NK-92 treated with Interleukin-12 subunit alpha and Interleukin-12 subunit beta, amount 100 ng/mL, for 24 hours (cell line): ENCODE data around the gene LRRC8C.
A peak's percentile ranks its signal among the peaks of the same experiment; 100 is the strongest.

Source experiments
- DNase-seq: peaks from one replicate; lab custom pipeline; 2025; lab: John Stamatoyannopoulos, UW

Gene LRRC8C

DNA sequence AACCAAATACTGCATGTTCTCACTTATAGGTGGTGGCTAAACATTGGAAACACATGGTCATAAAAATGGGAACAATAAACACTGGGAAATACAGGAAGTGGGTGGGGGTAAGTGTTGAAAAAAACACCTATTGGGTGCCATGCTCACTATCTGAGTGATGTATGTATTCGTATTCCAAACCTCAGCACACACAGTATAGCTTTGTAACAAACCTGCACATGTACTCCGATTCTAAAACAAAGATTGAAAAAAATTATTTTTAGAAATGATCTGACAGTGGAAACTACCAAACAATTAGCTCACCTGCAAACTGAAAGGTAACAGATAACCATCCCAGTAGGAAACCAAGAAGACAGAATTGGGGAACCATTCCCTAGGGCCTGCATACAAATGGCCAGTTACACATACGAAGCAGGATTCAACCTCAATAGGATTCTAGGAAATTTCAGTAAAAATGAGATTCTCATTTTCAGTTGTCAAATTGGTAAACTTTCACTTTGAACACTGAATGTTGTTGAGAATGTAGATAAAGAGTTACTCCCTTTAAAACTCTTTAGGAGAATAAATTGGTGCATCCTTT is 99.8 kb downstream of the LRRC8C start:
- DNase-seq = no peak

DNA sequence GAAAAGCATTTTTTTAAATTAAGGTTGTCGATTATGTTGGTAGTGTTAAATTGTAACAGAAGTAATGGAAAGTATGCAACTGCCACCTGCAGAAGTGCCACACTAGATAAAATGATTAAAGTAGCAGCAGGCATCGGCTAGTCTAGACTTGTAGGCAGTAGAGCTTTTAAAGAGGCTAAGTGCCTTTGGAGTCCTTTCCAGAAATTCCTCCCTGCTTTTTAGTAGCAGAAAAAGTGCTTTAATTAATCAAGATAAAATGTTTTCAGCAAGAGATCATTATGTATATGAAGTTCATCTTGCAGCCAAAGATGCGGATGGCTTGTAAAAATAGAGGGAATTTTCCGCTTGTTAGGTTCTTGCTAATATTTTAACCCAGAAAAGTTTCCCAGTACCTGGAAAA is 100.8 kb downstream of the LRRC8C start:
- no peak for DNase-seq

GRCh38 chr1:89734442-89734841 is 101.5 kb downstream of the LRRC8C start:
- DNase-seq = no peak

DNA sequence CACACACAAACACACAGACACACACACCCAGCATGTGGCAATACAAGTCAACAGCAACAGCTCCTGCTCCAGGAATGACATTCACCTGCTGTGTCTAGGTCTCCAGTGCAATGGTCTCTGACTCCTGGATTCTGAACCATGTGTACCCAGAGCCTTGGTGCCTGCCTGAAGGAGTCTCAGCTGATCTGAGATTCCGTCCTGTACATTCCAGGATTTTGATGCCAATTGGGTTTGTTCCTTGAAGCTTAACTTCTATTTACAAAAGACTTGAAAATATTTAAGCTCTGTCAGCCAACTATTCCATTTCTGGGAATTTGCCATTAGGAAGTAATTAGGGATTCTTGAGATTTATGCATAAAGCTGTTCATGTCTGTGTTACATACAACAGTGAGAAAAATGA is 102.6 kb downstream of the LRRC8C start:
- DNase-seq = no peak

DNA sequence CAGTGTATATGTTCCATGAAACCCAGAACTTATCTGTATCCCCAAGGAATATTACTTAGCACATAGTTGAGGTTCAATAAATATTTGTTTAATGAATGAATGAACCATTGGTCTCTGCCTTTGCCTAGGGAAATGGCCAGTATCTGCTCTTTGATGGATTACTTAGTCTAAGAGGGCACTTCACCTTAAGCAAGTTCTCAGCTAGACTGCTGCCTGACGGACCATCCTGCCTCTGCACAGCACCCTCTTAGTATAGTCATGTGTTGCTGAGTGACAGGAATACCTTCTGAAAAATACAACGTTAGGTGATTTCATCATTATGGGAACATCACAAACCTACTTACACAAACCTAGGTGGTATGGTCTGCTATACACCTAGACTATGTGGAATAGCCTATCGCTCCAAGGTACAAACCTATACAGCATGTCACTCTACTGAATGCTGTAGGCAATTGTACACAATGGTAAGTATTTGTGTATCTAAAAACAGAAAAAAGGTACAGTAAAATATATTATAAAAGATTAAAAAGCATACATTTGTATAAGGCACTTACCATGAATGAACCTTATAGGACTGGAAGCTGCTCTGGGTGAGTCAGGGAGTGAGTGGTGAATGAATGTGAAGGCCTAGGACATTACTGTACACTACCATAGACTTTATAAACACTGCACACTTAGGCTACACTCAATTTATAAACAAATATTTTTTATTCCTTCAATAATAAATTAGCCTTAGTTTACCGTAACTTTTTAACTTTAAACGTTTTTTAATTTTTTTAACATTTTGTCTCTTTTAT is 104.2 kb downstream of the LRRC8C start:
- no peak for DNase-seq

DNA sequence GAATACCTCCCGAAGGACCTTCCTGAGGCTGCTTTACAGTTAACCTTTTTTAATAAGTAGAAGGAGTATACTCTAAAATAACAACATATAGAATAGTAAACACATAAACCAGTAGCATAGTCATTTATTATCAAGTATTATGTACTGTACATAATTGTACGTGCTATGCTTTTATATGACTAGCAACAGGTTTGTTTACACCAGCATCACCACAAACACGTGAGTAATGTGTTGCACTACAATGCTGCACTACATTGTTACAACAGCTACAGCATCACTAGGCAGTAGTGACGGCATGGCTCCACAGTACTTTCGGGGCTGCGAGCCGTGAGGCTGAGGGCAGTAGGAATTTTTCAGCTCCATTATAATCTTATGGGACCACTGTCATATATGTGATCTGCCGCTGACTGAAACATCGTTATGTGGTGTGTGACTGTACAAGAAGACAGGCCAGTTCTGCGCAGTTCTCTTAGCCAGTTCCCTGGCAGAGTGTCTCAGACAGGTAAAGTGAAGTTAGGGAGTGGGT is 105.1 kb downstream of the LRRC8C start:
- DNase-seq = no peak

DNA sequence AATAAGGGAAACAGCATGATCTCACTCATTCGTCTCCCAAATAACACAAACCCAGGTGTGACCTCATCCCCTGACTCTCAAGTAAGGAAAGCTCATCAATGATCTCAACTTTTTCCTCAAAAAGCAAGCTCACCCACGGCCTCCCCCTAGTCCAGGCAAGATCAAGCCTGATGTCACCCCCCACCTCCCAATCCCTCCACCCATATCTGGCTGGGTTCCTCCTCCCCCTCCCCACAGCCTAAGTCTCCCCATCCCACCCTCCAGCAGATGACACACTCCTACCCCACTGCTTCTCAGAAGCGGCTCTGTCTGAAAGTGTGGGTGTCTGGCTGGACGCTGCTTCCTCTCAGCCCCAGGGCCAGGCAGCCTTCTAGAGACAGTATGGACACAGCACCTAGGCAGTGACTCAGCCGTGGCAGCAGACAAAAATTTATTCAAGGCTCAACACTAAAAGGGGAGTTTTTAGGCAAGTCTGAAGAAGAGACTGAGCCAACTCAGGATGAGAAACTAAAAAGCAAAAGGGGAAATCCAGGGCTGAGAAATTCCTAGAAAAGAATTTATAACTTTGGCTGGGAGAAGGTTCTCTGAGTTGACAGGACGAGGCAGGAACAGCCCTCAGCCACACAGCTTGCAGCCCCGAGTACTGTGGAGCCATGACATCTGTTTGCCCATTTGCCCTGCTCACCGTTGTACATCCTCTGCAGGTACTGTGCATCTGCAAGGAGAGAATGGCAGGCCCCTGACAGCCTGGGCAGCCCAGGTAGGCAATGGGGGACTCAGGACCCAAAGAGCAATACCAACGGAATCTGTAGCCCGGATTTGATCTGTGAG is 106.3 kb downstream of the LRRC8C start:
- DNase-seq = no peak

DNA sequence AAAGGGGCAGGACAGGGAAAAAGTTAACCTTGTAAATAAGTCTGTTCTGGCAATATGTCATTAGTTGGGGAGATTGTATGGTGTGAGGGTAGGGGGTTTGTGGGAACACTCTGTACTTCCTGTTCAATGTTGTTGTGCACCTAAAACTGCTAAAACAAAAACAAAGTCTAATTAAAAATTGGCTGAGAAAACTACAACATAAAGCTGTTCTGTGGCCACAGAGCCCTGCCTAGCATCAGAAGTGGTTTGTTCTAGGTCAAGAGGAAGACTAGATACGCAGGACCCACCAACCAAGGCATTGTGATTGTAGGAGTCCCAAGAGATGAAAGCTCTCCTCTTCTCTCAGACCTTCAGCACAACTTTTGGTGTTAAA is 106.9 kb downstream of the LRRC8C start:
- no peak for DNase-seq

GRCh38 chr1:89743788-89744187 is 110.9 kb downstream of the LRRC8C start:
- DNase-seq = no peak

DNA sequence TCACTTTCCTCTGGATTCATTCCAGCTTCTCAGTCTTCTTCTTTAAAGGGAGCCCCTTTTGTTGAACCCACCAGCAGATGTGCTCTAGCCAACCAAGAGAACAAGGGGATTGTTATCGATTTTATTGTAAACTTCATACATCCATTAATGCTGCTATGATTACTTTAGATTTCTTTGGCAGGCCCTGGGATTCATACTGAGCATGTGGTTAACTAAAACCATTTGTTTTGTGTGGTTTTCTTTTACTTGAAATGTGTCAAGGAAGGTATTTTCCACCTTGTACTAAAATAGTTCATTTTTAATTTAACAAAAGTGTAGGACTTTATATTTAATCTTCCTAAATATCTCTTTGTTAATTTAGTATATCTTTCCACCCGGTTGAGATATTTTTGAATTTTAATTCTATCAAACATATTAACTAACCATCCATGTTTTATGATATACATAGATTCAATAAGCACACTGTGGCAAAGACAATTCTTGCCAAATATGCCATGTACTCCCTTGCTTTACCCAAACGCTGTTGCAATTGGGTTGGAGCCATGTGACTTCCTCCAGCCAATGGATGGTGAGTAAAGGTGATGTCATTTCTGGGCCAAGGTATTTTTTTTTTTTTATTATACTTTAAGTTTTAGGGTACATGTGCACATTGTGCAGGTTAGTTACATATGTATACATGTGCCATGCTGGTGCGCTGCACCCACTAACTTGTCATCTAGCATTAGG is 113.7 kb downstream of the LRRC8C start:
- no peak for DNase-seq

DNA sequence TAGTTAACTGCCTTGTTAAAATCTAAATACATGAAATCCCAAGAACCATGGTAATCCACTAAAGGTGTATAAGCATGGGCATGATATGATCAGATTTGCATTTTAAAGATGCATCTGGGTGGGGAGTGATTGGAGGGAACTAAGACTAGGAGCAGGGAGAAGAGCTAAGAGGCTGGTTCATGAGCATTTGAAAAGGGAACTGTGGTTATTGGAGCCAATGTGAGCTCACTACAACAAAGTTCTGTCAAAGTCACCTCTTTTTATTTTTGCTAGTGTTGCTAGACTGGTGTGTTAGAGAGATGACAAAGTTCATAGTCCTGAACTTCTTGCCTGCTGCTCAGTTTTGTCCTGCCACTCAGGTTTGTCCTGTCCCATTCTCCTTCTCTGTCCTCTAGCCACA is 120.8 kb downstream of the LRRC8C start:
- no peak for DNase-seq

DNA sequence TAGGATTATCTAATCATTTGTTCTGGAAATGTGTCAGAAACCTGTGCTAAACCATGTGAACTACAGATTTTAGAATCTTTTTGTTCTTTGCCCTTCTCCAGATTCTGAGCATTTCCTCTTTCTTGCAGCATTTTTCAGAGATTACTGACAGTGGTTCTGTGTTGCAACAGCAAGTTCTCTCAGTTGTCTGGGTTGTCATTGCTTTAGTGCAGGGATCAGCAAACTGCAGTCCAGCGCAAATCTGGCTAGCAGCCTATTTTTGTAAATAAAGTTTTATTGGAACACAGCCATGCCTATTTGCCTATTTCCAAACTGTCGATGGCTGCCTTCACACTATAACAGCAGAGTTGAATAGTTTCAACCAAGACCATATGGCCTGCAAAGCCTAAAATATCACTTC is 121.6 kb downstream of the LRRC8C start:
- no peak for DNase-seq

DNA sequence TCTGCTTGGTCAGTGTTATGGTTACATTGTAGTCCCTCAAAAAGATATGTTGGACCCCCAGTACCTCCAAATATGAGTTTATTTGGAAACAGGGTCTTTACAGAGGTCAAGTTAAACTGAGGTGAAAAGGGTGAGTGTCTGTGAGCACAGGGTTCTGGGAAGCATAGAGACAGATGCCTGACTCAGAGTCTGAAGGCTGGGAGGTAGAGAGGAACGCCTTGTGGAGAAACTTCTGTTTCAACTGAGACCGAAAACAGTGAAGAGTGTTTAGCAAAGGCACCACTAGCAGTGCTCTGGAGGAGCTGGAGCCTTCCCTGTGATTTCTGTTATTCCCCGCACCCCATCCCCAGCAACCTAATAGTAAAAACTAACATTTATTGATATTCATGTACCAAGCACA is 122.7 kb downstream of the LRRC8C start:
- DNase-seq = no peak

DNA sequence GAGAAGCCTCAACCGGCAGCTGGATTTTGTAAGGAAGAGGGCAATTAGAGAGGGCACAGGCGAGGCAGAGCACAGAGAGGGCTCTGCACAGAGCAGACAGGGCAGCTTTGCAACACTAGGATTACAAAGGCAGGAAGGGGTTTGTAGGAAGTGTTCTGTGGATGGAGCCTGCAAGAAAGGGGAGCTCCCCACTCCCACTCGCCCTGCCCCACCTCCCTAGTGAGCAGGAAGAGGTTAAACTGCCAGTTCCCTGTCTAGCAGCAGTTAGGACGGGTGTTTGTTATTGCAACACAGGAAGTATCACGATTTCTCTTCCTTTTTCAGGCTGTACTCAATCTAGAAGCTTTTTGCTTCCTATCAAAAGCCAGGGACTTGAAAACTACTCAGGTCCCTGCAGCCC is 124.6 kb downstream of the LRRC8C start:
- peak; percentile 60 for DNase-seq

DNA sequence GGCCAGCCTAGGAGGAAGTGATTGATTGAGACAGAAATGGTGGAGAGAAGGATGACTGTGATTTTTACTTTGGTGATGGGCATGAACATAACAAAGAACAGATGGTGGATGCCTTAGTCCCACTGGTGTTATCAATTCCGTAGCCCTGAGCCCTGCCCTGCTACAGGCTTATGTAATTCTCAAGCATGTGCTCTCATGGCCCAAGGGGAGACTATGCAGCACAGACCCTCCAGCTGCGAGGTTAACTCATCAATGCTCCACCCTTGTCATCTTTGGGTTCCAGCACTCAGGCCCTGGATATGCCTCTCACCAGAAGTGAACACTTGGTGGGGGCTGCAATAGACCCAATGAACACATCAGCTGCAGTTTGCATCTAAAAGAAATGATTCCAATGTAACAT is 125.2 kb downstream of the LRRC8C start:
- no peak for DNase-seq

DNA sequence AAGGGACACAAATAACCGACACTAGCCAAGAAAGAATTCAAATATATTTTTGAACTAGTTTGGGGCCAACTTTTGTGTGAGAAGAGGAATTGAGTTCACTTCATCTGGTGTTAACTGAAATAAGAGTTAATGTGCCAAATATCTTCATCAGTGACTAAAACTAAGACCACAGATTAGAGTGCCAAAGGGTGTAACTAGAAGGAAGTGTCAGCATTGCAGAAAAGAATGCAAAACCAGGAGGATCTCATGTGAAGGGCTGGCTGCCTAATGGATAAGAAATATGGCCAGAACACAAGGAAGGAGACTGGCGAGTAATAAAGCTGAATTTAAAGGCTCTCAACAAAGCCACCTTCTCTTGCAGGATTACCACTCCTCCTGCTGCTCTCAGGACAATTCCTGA is 126.1 kb downstream of the LRRC8C start:
- DNase-seq = no peak

DNA sequence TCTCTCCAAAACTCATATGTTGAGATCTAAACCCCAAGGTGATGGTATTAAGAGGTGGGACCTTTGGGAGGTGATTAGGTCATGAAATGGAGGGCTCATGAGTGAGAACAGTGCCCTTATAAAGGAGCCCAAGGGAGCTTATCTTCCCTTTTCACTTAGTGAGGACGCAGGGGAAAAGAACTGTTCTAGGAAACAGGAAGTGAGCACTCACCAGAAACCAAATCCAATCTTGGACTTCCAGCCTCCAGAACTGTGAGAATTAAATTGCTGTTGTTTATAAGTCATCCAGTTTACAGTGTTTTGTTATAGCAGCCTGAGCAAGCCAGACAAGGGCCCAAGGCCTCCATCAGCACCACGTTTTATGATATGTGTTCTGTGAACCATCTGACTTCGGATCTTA is 127.6 kb downstream of the LRRC8C start:
- DNase-seq = no peak

- no peak for DNase-seq
Measured at GRCh38 chr1:89761338-89761737, 128.4 kb downstream of the LRRC8C start.

DNA sequence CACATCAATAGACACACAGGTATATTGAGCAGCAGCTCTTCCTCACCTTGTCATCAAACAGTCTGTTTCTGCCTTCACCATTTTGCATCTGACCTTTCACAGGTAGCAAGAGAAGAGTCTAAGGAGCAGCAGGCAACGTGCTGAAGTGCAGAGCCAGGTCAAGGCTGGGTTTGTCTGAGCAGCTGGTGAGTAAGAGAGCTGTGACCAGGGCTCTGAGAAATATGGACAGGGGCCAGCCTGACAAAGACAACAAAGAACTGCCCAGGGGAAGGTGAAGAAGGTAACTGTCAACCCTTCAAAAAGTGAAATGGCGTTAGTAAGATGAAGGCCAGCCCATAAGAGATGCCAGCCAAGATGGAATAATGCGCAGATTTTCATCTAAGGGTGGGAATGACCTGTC is 129.0 kb downstream of the LRRC8C start:
- no peak for DNase-seq

DNA sequence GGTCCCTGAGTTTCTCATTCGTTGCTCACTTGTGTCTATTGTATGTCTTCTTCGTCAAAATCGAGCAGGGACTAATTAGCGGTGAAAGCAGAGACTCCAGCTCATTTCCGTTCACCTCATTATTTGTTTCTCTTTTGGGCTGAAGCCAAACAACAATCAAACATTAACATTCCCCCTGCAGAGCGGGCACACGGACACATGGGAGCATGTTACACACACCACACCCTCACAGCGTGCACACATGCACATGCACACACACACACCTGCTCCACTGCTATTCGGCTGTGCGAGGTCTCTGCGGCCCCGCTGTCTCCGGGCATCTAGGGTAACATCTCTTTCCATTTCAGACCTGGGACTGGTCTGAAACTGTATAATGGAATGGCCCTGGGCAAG is 129.5 kb downstream of the LRRC8C start:
- no peak for DNase-seq

- peak; percentile 62 for DNase-seq
Measured at GRCh38 chr1:89762779-89763648, 130.1 kb downstream of the LRRC8C start.
